Endothelial cell of umbilical vein (primary cell): ENCODE data around the gene RAB44. TPM values are rescaled to one million over a fixed set of nuclear protein-coding genes. Genes with fewer than 3 reads are reported as not detected.

Source experiments
- BruUV-seq: library from RNA; stranded (reverse); fragments of 400-500 nt; replicated peaks from 2 replicates; lab custom pipeline; 2021; lab: Mats Ljungman, UMichigan
- CTCF ChIA-PET: fragments of 300-600, 350-600 bp; sonication (Branson Sonifier 250); formaldehyde crosslinking; loops from one replicate; lab custom pipeline; 2021; ENCODE audit warnings: antibody characterized with exemption, inconsistent platforms; lab: Charles Lee
- POLR2A ChIA-PET: fragments of 300-600, 350-600 bp; sonication (Branson Sonifier 250); formaldehyde crosslinking; loops from one replicate; lab custom pipeline; 2021; ENCODE audit warnings: antibody characterized with exemption, inconsistent platforms; lab: Charles Lee
- DNase-seq: peaks from one replicate; pipeline ENCODE4 v3.0.0-alpha.2; 2011; ENCODE audit warnings: low read depth, low spot score
- FAIRE-seq: peaks from 2 replicates; lab custom pipeline; 2011; peaks lifted over from hg19 to GRCh38; lab: Jason Lieb, UNC
- H2AFZ ChIP-seq: 2 replicates; pipeline ENCODE4 v1.6.0; 2012; ENCODE audit warnings: low read depth, low read length, control low read depth, inconsistent platforms
- H3K27ac ChIP-seq: 2 replicates; pipeline ENCODE4 v1.5.1; 2011; ENCODE audit warnings: low read depth, mild to moderate bottlenecking, control low read depth, low read length, moderate library complexity; ENCODE audit not compliant: insufficient read depth
- H3K27me3 ChIP-seq, 2 experiments: 2 replicates each; pipeline versions ENCODE4 v1.6.0 to v1.6.1; 2011; ENCODE audit warnings: low read length in 2 of 2, mixed read lengths in 1 of 2; ENCODE audit not compliant: control insufficient read depth in 2 of 2, insufficient read depth in 2 of 2
- H3K36me3 ChIP-seq, 2 experiments: 2 replicates in 1 of 2; 3 replicates in 1 of 2; pipeline ENCODE4 v1.5.1; 2011; ENCODE audit warnings: low read length in 2 of 2, mild to moderate bottlenecking in 1 of 2, moderate library complexity in 1 of 2; ENCODE audit not compliant: control insufficient read depth in 2 of 2, insufficient read depth in 2 of 2; ENCODE audit errors: extremely low read depth in 1 of 2
- H3K4me1 ChIP-seq: 3 replicates; pipeline ENCODE4 v1.5.1; 2011; ENCODE audit warnings: mild to moderate bottlenecking, low read length; ENCODE audit not compliant: control insufficient read depth, insufficient read depth; ENCODE audit errors: extremely low read depth
- H3K4me2 ChIP-seq: 2 replicates; pipeline ENCODE4 v1.6.1; 2011; ENCODE audit warnings: low read length, control low read depth, mixed read lengths; ENCODE audit not compliant: insufficient read depth
- H3K4me3 ChIP-seq, 3 experiments: fragments of 200-600 bp in 1 of 3; sonication (generic), shearing (Covaris generic) in 1 of 3; replicated peaks in 1 of 3; 2 replicates each; pipeline ENCODE4 v1.5.1; 2011 to 2016; ENCODE audit warnings: control low read depth in 3 of 3, low read length in 3 of 3, mild to moderate bottlenecking in 2 of 3, inconsistent platforms in 1 of 3, low read depth in 1 of 3, moderate library complexity in 1 of 3; ENCODE audit not compliant: insufficient read depth in 1 of 3
- H3K79me2 ChIP-seq: 2 replicates; pipeline ENCODE4 v1.6.0; 2012; ENCODE audit warnings: low read length, inconsistent platforms; ENCODE audit not compliant: control insufficient read depth, insufficient read depth
- H3K9ac ChIP-seq: replicated peaks from 2 replicates; pipeline ENCODE3; 2011; ENCODE audit warnings: low read length, control low read depth; ENCODE audit not compliant: insufficient read depth; ENCODE audit errors: extremely low read depth
- H3K9me1 ChIP-seq: replicated peaks from 3 replicates; pipeline ENCODE4 v1.6.0; 2011; ENCODE audit warnings: mild to moderate bottlenecking, low read length; ENCODE audit not compliant: control insufficient read depth, insufficient read depth; ENCODE audit errors: extremely low read depth
- H3K9me3 ChIP-seq: replicated peaks from 2 replicates; pipeline ENCODE4 v1.5.1; 2012; ENCODE audit warnings: low read length, inconsistent platforms; ENCODE audit not compliant: control insufficient read depth, insufficient read depth
- H4K20me1 ChIP-seq: replicated peaks from 2 replicates; pipeline ENCODE3; 2011; ENCODE audit warnings: mild to moderate bottlenecking, low read length; ENCODE audit not compliant: control insufficient read depth, insufficient read depth; ENCODE audit errors: extremely low read depth
- CTCF ChIP-seq, 2 donors: IDR thresholded peaks; 1 replicate in 1 of 2; 2 replicates in 1 of 2; pipeline ENCODE4 v1.5.1; 2011; ENCODE audit warnings: low read length in 2 of 2, mild to moderate bottlenecking in 2 of 2, moderate library complexity in 2 of 2, control low read depth in 1 of 2, inconsistent platforms in 1 of 2, low read depth in 1 of 2; ENCODE audit not compliant: insufficient read depth in 1 of 2; ENCODE audit errors: extremely low read depth in 1 of 2
- EZH2 ChIP-seq: IDR thresholded peaks from 2 replicates; pipeline ENCODE4 v1.6.1; 2012; ENCODE audit warnings: borderline replicate concordance, low read depth, mild to moderate bottlenecking, moderate library complexity, low read length, inconsistent platforms; ENCODE audit not compliant: severe bottlenecking
- FOS ChIP-seq: IDR thresholded peaks from 2 replicates; pipeline ENCODE4 v1.6.1; 2011; ENCODE audit warnings: mild to moderate bottlenecking, low read length, moderate library complexity, borderline replicate concordance; ENCODE audit not compliant: insufficient read depth
- GATA2 ChIP-seq: IDR thresholded peaks from 2 replicates; pipeline ENCODE4 v1.7.0; 2011; ENCODE audit warnings: low read depth, mild to moderate bottlenecking, moderate library complexity, mixed read lengths, low read length; ENCODE audit not compliant: insufficient read length, insufficient read depth
- JUN ChIP-seq: IDR thresholded peaks from 2 replicates; pipeline ENCODE4 v1.6.1; 2011; ENCODE audit warnings: borderline replicate concordance, low read depth; ENCODE audit not compliant: insufficient read length, insufficient read depth
- MAX ChIP-seq: IDR thresholded peaks from 2 replicates; pipeline ENCODE4 v1.6.1; 2011; ENCODE audit not compliant: insufficient read depth, insufficient read length
- MYC ChIP-seq: IDR thresholded peaks from one replicate; pipeline ENCODE4 v1.6.1; 2011; ENCODE audit warnings: mild to moderate bottlenecking, low read depth, low read length
- POLR2A ChIP-seq: IDR thresholded peaks from 2 replicates; pipeline ENCODE4 v1.6.1; 2012; ENCODE audit warnings: low read depth, mild to moderate bottlenecking, control low read depth, low read length
- POLR2AphosphoS5 ChIP-seq: IDR thresholded peaks from 2 replicates; pipeline ENCODE4 v1.6.1; 2012; ENCODE audit warnings: low read depth, mild to moderate bottlenecking, control low read depth, low read length, moderate library complexity; ENCODE audit not compliant: insufficient read depth
- dilution Hi-C: fragments of 300-500 bp; cut with MboI; formaldehyde crosslinking; loops from one replicate; pipeline ENCODE4 v1.15.0; 2019; ENCODE audit warnings: low sequenced_read_pairs; ENCODE audit not compliant: extremely low pct_ligation_motif_present
- intact Hi-C: fragments of 100-400 bp; cut with micrococcal nuclease; formaldehyde crosslinking; loops from one replicate; pipeline ENCODE4 v1.10.0; 2022
- polyA plus RNA-seq, 4 experiments: library from polyadenylated mRNA; depleted of rRNA in 3 of 4; stranded (reverse) in 3 of 4; unstranded in 1 of 4; fragments of >200 nt; gene quantifications; 2 replicates each; pipeline versions ENCODE4 v1.2.1 to v1.2.3, GENCODE V29; 2011 to 2012; ENCODE audit warnings: missing spikeins in 1 of 4
- total RNA-seq: library from RNA; stranded (reverse); gene quantifications from 2 replicates; pipeline ENCODE4 v1.2.3, GENCODE V29; 2021

RAB44 gene
- total and polyA plus RNA-seq, 2 donors (not counting 3 experiments of a cell fraction or from before 2014, with no cell fraction given), result 0.03 to 0.11 TPM

GRCh38 chr6:36717231-36717825 lies 19.7 kb downstream of the RAB44 start:
- no peak overlapping the region for H3K9ac ChIP-seq
- no peaks in the 10 kb centered on the region for H3K9me3 ChIP-seq
- ChIA-PET POLR2A (no interaction called here), CTCF (interaction anchor here (1.1 to 1.5 kb wide), 3 partner anchors 11 to 102 kb away, joined by 3 to 7 read pairs (median 3); no protein-coding TSS in a partner anchor)
- no peaks in the 10 kb centered on the region for H3K9me1 ChIP-seq
- DNase-seq (no peak), FAIRE-seq (no peak)
- H2AFZ ChIP-seq, result no peak overlapping the region
- TF ChIP-seq POLR2A (no peak), MAX (no peak), JUN (no peak), GATA2 (no peak)
- dilution Hi-C loops (no loop called here), intact Hi-C loops (no loop called here)
- no peaks in the 10 kb centered on the region for H3K4me1 ChIP-seq
- BruUV-seq, result no TSS peak
- H3K36me3 ChIP-seq, result no peaks in the 10 kb centered on the region
- peaks cover 0 to 1% of the 10 kb centered on the region in 2 experiments for H3K27me3 ChIP-seq
- no peak overlapping the region for H3K27ac ChIP-seq
- no peak overlapping the region for H3K4me3 ChIP-seq
- no peaks in the 10 kb centered on the region for H3K79me2 ChIP-seq
- H3K4me2 ChIP-seq, result no peak overlapping the region
- H4K20me1 ChIP-seq, result no peaks in the 10 kb centered on the region

- FAIRE-seq (no peak), DNase-seq (no peak)
- TF ChIP-seq POLR2A (no peak), JUN (no peak), FOS (no peak), POLR2AphosphoS5 (no peak), GATA2 (no peak), MAX (no peak), MYC (no peak), EZH2 (no peak), CTCF (IDR thresholded peaks at IDR 0.05; ENCODE audit: extremely low read depth in 1 of 2, insufficient read depth in 1 of 2, low read depth in 1 of 2, low read length in 2 of 2) (no peak)
- peaks cover 0 to 1% of the 10 kb centered on the region in 2 experiments for H3K27me3 ChIP-seq
- no peak overlapping the region for H3K4me3 ChIP-seq
- no peak overlapping the region for H3K27ac ChIP-seq
- H3K9me1 ChIP-seq, result no peaks in the 10 kb centered on the region
- CTCF ChIA-PET, result interaction anchor here (1.1 to 1.5 kb wide), 3 partner anchors 12 to 103 kb away, joined by 3 to 7 read pairs (median 3); no protein-coding TSS in a partner anchor
- H3K4me2 ChIP-seq, result no peak overlapping the region
- no peaks in the 10 kb centered on the region for H3K36me3 ChIP-seq
- H2AFZ ChIP-seq, result no peak overlapping the region
- H3K9me3 ChIP-seq, result no peaks in the 10 kb centered on the region
- intact Hi-C loops (no loop called here), dilution Hi-C loops (no loop called here)
- H3K79me2 ChIP-seq, result no peaks in the 10 kb centered on the region
- no peaks in the 10 kb centered on the region for H4K20me1 ChIP-seq
- POLR2A ChIA-PET, result no interaction called here
- H3K4me1 ChIP-seq, result no peaks in the 10 kb centered on the region
- BruUV-seq, result no TSS peak
- H3K9ac ChIP-seq, result no peak overlapping the region
Observed at GRCh38 chr6:36717871-36718540, 20.4 kb downstream of the RAB44 start.
